Thoracic aorta (tissue), 2 donors: ENCODE measurements around the gene CHST1. TPM values are rescaled to one million over a fixed set of nuclear protein-coding genes. Genes with fewer than 3 reads are reported as not detected.

ENCODE experiments used
- ATAC-seq: fragments of 150-250 bp; one replicate; pipeline ENCODE4 v1.8.0; 2017; ENCODE audit warnings: low read depth; ENCODE audit not compliant: insufficient number of reproducible peaks, low FRiP score
- DNase-seq: peaks from one replicate; pipeline ENCODE4 v3.0.0-alpha.2; 2020; ENCODE audit warnings: low spot score
- H3K27ac ChIP-seq, 2 donors: fragments of 200-600 bp; sonication (generic); 1 replicate in 1 of 2; 2 replicates in 1 of 2; pipeline ENCODE4 v1.5.1; 2016; ENCODE audit warnings: mild to moderate bottlenecking in 2 of 2, moderate library complexity in 2 of 2
- H3K27me3 ChIP-seq: fragments of 200-600 bp; sonication (generic); replicated peaks from 2 replicates; pipeline ENCODE4 v1.6.0; 2016; ENCODE audit warnings: mild to moderate bottlenecking; ENCODE audit not compliant: insufficient read depth
- H3K36me3 ChIP-seq: fragments of 200-600 bp; sonication (generic); one replicate; pipeline ENCODE4 v1.5.1; 2016
- H3K4me1 ChIP-seq, 2 donors: fragments of 200-600 bp; sonication (generic); 1 replicate in 1 of 2; 2 replicates in 1 of 2; pipeline versions ENCODE4 v1.5.1 to v1.6.0; 2016; ENCODE audit warnings: low read depth in 2 of 2, mild to moderate bottlenecking in 1 of 2; ENCODE audit not compliant: control insufficient read depth in 1 of 2
- H3K4me3 ChIP-seq: fragments of 200-600 bp; sonication (generic); 2 replicates; pipeline ENCODE4 v1.5.1; 2016; ENCODE audit warnings: mild to moderate bottlenecking
- H3K9me3 ChIP-seq: fragments of 200-600 bp; sonication (generic); 2 replicates; pipeline ENCODE4 v1.5.1; 2016
- CTCF ChIP-seq: fragments of 200-600 bp; sonication (generic); IDR thresholded peaks from one replicate; pipeline ENCODE4 v1.5.1; 2019; ENCODE audit warnings: antibody characterized with exemption
- total RNA-seq, 2 donors: library from RNA; depleted of rRNA; stranded (reverse); fragments of >200 nt; gene quantifications; one replicate each; pipeline versions ENCODE4 v1.1.0 to v1.2.3, GENCODE V29; 2016

Gene CHST1
- total RNA-seq, 2 donors from 2014 or later, result 48.7 to 50.2 TPM

GRCh38 chr11:45664376-45665205 is 831 bp downstream of the CHST1 start:
- no peaks in the 10 kb centered on the region for H3K27me3 ChIP-seq
- no peaks in the 10 kb centered on the region for H3K9me3 ChIP-seq

GRCh38 chr11:45663486-45664375 is 1.7 kb downstream of the CHST1 start:
- peak overlapping the region; percentile 93 for H3K4me3 ChIP-seq
- H3K4me1 ChIP-seq, result peaks cover 20 to 47% of the 10 kb centered on the region in 2 donors
- H3K27ac ChIP-seq, result peak overlapping the region in 1 of 2 donors; percentile 74
- H3K9me3 ChIP-seq, result no peaks in the 10 kb centered on the region
- no peaks in the 10 kb centered on the region for H3K36me3 ChIP-seq
- DNase-seq (no peak), ATAC-seq (no peak)
- no peak for TF ChIP-seq CTCF
- H3K27me3 ChIP-seq, result no peaks in the 10 kb centered on the region

More at GRCh38 chr11:45664376-45665205, 831 bp downstream of the CHST1 start:
- TF ChIP-seq CTCF, result no peak
- Histone ChIP-seq H3K4me3 (peak overlapping the region; percentile 93), H3K4me1 (peaks cover 13 to 39% of the 10 kb centered on the region in 2 donors), H3K27ac (peak overlapping the region; percentile 8 to 74), H3K36me3 (no peaks in the 10 kb centered on the region)
- ATAC-seq (no peak), DNase-seq (no peak)

GRCh38 chr11:45662665-45663485 is 2.5 kb downstream of the CHST1 start:
- H3K4me3 ChIP-seq, result peak overlapping the region; percentile 93
- H3K36me3 ChIP-seq, result no peaks in the 10 kb centered on the region
- H3K27ac ChIP-seq, result no peak overlapping the region
- no peaks in the 10 kb centered on the region for H3K27me3 ChIP-seq
- ATAC-seq (peak; percentile 38), DNase-seq (peak; percentile 49)
- TF ChIP-seq CTCF, result no peak
- peaks cover 25 to 56% of the 10 kb centered on the region in 2 donors for H3K4me1 ChIP-seq
- no peaks in the 10 kb centered on the region for H3K9me3 ChIP-seq

- TF ChIP-seq CTCF, result no peak
- H3K27me3 ChIP-seq, result no peaks in the 10 kb centered on the region
- H3K9me3 ChIP-seq, result no peaks in the 10 kb centered on the region
- no peak overlapping the region for H3K27ac ChIP-seq
- H3K36me3 ChIP-seq, result no peaks in the 10 kb centered on the region
- ATAC-seq, result no peak
- no peak overlapping the region for H3K4me3 ChIP-seq
- DNase-seq, result no peak
- H3K4me1 ChIP-seq, result peaks cover 25 to 57% of the 10 kb centered on the region in 2 donors
Measured at GRCh38 chr11:45662096-45662664, 3.2 kb downstream of the CHST1 start.
